ENCODE results near the gene CYGB.

Gene CYGB

GRCh38 chr17:76542566-76542971 is 5.1 kb upstream of the CYGB start:
- no peak overlapping the region for H2AFZ ChIP-seq (ENCODE audit: low read depth, low read length)
- H3K18ac ChIP-seq (ENCODE audit: low read depth in 1 of 2, low read length in 2 of 2): peak overlapping the region; percentile 1 to 59
- peak overlapping the region; percentile 84 for H2BK15ac ChIP-seq (ENCODE audit: low read depth, poor library complexity, severe bottlenecking)
- H3K23ac ChIP-seq (ENCODE audit: low read length in 2 of 2): no peak overlapping the region
- no peaks in the 10 kb centered on the region for H3K9me3 ChIP-seq (ENCODE audit: control insufficient read depth, low read length)
- H3K27ac ChIP-seq (ENCODE audit: low read length, poor library complexity, severe bottlenecking): no peak overlapping the region
- WGBS: 89% methylated on average over 10 of the region's 10 CpGs
- no peak overlapping the region for H2BK5ac ChIP-seq (ENCODE audit: low read depth, low read length, poor library complexity, severe bottlenecking)
- no peak for DNase-seq
- no peak overlapping the region for H3K4me3 ChIP-seq (ENCODE audit: insufficient read depth in 1 of 2, low read depth in 1 of 2, low read length in 2 of 2)
- peak overlapping the region; percentile 42 to 68 for H3K4ac ChIP-seq (ENCODE audit: low read depth in 1 of 2, low read length in 2 of 2)
- H3K9ac ChIP-seq (ENCODE audit: low read length): no peak overlapping the region
- H2AK5ac ChIP-seq (ENCODE audit: low read length, severe bottlenecking): peak overlapping the region; percentile 14
- H3K27me3 ChIP-seq (ENCODE audit: control insufficient read depth in 1 of 2, insufficient read depth in 1 of 2, low read length in 2 of 2): peaks cover 0 to 6% of the 10 kb centered on the region in 2 experiments
- H3K4me1 ChIP-seq (ENCODE audit: control insufficient read depth, insufficient read depth, low read depth, low read length): peaks cover 54% of the 10 kb centered on the region
- peak overlapping the region; percentile 52 for H4K8ac ChIP-seq (ENCODE audit: low read length)
- H3K79me1 ChIP-seq (replicated peaks; ENCODE audit: low read length, poor library complexity, severe bottlenecking): no peaks in the 10 kb centered on the region
- no peak overlapping the region for H3K4me2 ChIP-seq (ENCODE audit: low read length, poor library complexity, severe bottlenecking)
- peak overlapping the region in 1 of 2 experiments; percentile 12 for H3K14ac ChIP-seq (ENCODE audit: low read length in 2 of 2)
- H3K36me3 ChIP-seq (ENCODE audit: control insufficient read depth in 1 of 2, insufficient read depth in 2 of 2, low read depth in 1 of 2, low read length in 2 of 2): peaks cover 2 to 6% of the 10 kb centered on the region in 2 experiments
- H4K91ac ChIP-seq (ENCODE audit: low read length): peak overlapping the region; percentile 93
- peak overlapping the region; percentile 96 to 99 for H2BK12ac ChIP-seq (ENCODE audit: low read length in 2 of 2)
- no peak overlapping the region for H2BK120ac ChIP-seq (ENCODE audit: low read depth, low read length)

DNA sequence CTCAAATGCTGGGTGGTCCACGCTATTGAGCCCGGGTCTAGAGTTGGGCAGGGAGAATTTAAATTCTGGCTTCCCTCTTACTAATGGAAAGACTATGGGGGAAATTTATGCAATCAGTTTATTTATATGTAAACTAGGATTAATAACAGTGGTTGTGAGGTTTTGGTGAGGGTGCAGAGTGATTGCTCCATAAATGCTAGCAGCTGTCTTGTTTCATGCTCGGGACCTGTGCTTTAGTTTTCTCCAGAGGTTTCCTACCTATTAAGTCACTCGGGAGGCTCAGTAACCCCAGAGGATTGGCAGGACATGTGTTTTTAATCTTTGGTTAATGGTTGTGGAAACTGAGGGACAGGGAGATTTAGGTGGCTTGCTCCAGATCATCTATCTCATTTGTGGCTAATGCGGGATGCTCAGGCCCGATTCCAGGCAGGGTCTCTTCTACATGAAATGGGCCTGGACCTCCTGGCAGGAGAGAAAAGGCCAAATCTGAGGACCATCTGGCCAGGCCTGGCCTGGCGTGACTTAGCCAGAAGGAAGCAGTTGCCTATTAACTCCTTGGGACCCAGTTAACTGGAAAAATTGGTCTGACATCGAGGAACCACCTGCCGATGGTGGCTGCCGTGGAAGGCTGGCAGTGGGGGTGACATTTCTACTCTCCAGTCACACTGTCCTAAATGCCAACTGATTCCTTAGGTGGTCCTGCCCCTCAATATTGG is 4.4 kb upstream of the CYGB start:
- Histone ChIP-seq H3K79me1 (replicated peaks; ENCODE audit: low read length, poor library complexity, severe bottlenecking) (no peaks in the 10 kb centered on the region), H2BK5ac (ENCODE audit: low read depth, low read length, poor library complexity, severe bottlenecking) (no peak overlapping the region), H3K27ac (ENCODE audit: low read length, poor library complexity, severe bottlenecking) (no peak overlapping the region), H2BK15ac (ENCODE audit: low read depth, poor library complexity, severe bottlenecking) (peak overlapping the region; percentile 34), H3K4me3 (ENCODE audit: insufficient read depth in 1 of 2, low read depth in 1 of 2, low read length in 2 of 2) (no peak overlapping the region), H2AFZ (ENCODE audit: low read depth, low read length) (no peak overlapping the region), H3K18ac (ENCODE audit: low read depth in 1 of 2, low read length in 2 of 2) (no peak overlapping the region), H3K9me3 (ENCODE audit: control insufficient read depth, low read length) (no peaks in the 10 kb centered on the region), H3K4me2 (ENCODE audit: low read length, poor library complexity, severe bottlenecking) (no peak overlapping the region), H2AK5ac (ENCODE audit: low read length, severe bottlenecking) (peak overlapping the region; percentile 86), H3K4me1 (ENCODE audit: control insufficient read depth, insufficient read depth, low read depth, low read length) (peaks cover 55% of the 10 kb centered on the region), H3K23ac (ENCODE audit: low read length in 2 of 2) (no peak overlapping the region), H3K9ac (ENCODE audit: low read length) (no peak overlapping the region), H3K27me3 (ENCODE audit: control insufficient read depth in 1 of 2, insufficient read depth in 1 of 2, low read length in 2 of 2) (peaks cover 0 to 6% of the 10 kb centered on the region in 2 experiments), H2BK12ac (ENCODE audit: low read length in 2 of 2) (peak overlapping the region; percentile 63 to 99), H4K8ac (ENCODE audit: low read length) (no peak overlapping the region), H3K4ac (ENCODE audit: low read depth in 1 of 2, low read length in 2 of 2) (peak overlapping the region; percentile 42 to 68), H2BK120ac (ENCODE audit: low read depth, low read length) (peak overlapping the region; percentile 68), H3K36me3 (ENCODE audit: control insufficient read depth in 1 of 2, insufficient read depth in 2 of 2, low read depth in 1 of 2, low read length in 2 of 2) (peaks cover 2 to 6% of the 10 kb centered on the region in 2 experiments), H4K91ac (ENCODE audit: low read length) (peak overlapping the region; percentile 93), H3K14ac (ENCODE audit: low read length in 2 of 2) (no peak overlapping the region)
- DNase-seq: no peak
- 96% methylated on average over 10 of the region's 10 CpGs for WGBS

GRCh38 chr17:76540381-76541300 is 3.1 kb upstream of the CYGB start:
- no peak overlapping the region for H2BK120ac ChIP-seq (ENCODE audit: low read depth, low read length)
- H3K18ac ChIP-seq (ENCODE audit: low read depth in 1 of 2, low read length in 2 of 2): peak overlapping the region; percentile 78 to 95
- H2BK15ac ChIP-seq (ENCODE audit: low read depth, poor library complexity, severe bottlenecking): peak overlapping the region; percentile 70
- WGBS: 12% methylated on average over 23 of the region's 27 CpGs
- peaks cover 0 to 6% of the 10 kb centered on the region in 2 experiments for H3K27me3 ChIP-seq (ENCODE audit: control insufficient read depth in 1 of 2, insufficient read depth in 1 of 2, low read length in 2 of 2)
- peak overlapping the region; percentile 80 for H3K4me2 ChIP-seq (ENCODE audit: low read length, poor library complexity, severe bottlenecking)
- H3K79me1 ChIP-seq (replicated peaks; ENCODE audit: low read length, poor library complexity, severe bottlenecking): no peaks in the 10 kb centered on the region
- peak overlapping the region in 1 of 2 experiments; percentile 92 for H3K14ac ChIP-seq (ENCODE audit: low read length in 2 of 2)
- peak overlapping the region in 1 of 2 experiments; percentile 57 for H3K23ac ChIP-seq (ENCODE audit: low read length in 2 of 2)
- H2AK5ac ChIP-seq (ENCODE audit: low read length, severe bottlenecking): peak overlapping the region; percentile 16
- peak overlapping the region; percentile 63 to 88 for H2BK12ac ChIP-seq (ENCODE audit: low read length in 2 of 2)
- H4K8ac ChIP-seq (ENCODE audit: low read length): peak overlapping the region; percentile 49
- H3K4me1 ChIP-seq (ENCODE audit: control insufficient read depth, insufficient read depth, low read depth, low read length): peaks cover 45% of the 10 kb centered on the region
- peak overlapping the region; percentile 77 for H3K9ac ChIP-seq (ENCODE audit: low read length)
- DNase-seq: peak; percentile 98
- peak overlapping the region; percentile 65 for H3K27ac ChIP-seq (ENCODE audit: low read length, poor library complexity, severe bottlenecking)
- peak overlapping the region; percentile 76 for H4K91ac ChIP-seq (ENCODE audit: low read length)
- no peak overlapping the region for H2AFZ ChIP-seq (ENCODE audit: low read depth, low read length)
- no peaks in the 10 kb centered on the region for H3K9me3 ChIP-seq (ENCODE audit: control insufficient read depth, low read length)
- H2BK5ac ChIP-seq (ENCODE audit: low read depth, low read length, poor library complexity, severe bottlenecking): no peak overlapping the region
- H3K4me3 ChIP-seq (ENCODE audit: insufficient read depth in 1 of 2, low read depth in 1 of 2, low read length in 2 of 2): peak overlapping the region; percentile 32 to 75
- H3K36me3 ChIP-seq (ENCODE audit: control insufficient read depth in 1 of 2, insufficient read depth in 2 of 2, low read depth in 1 of 2, low read length in 2 of 2): peaks cover 2 to 7% of the 10 kb centered on the region in 2 experiments
- peak overlapping the region; percentile 36 to 88 for H3K4ac ChIP-seq (ENCODE audit: low read depth in 1 of 2, low read length in 2 of 2)

All from mesenchymal stem cell (in vitro differentiated cells and primary cell).